H9 (cell line): ENCODE results near the gene TFAP2D. TPM values are rescaled to one million over a fixed set of nuclear protein-coding genes. Genes with fewer than 3 reads are reported as not detected.

Source experiments
- DNase-seq: peaks from one replicate; pipeline ENCODE4 v3.0.0-alpha.2; 2017
- H2AFZ ChIP-seq: one replicate; pipeline ENCODE4 v1.6.1; 2013; ENCODE audit warnings: mild to moderate bottlenecking, low read length, control low read depth, moderate library complexity
- H2AK5ac ChIP-seq: 2 replicates; pipeline ENCODE4 v1.6.1; 2013; ENCODE audit warnings: low read length, control low read depth, mixed read lengths; ENCODE audit not compliant: insufficient read length
- H2BK120ac ChIP-seq: one replicate; pipeline ENCODE4 v1.6.1; 2013; ENCODE audit warnings: low read depth, mild to moderate bottlenecking, low read length, control low read depth, inconsistent platforms; ENCODE audit not compliant: poor library complexity, severe bottlenecking
- H2BK12ac ChIP-seq: 2 replicates; pipeline ENCODE4 v1.6.1; 2013; ENCODE audit warnings: low read length, control low read depth, mixed read lengths, low read depth; ENCODE audit not compliant: insufficient read length
- H2BK15ac ChIP-seq: 2 replicates; pipeline ENCODE4 v1.6.1; 2013; ENCODE audit warnings: low read depth, low read length, control low read depth
- H2BK20ac ChIP-seq: one replicate; pipeline ENCODE4 v1.6.1; 2013; ENCODE audit warnings: low read depth, mild to moderate bottlenecking, low read length, control low read depth, inconsistent platforms; ENCODE audit not compliant: poor library complexity, severe bottlenecking
- H2BK5ac ChIP-seq: 2 replicates; pipeline ENCODE4 v1.6.1; 2013; ENCODE audit warnings: low read length, control low read depth, mixed read lengths; ENCODE audit not compliant: insufficient read length
- H3K14ac ChIP-seq: 2 replicates; pipeline ENCODE4 v1.6.1; 2013; ENCODE audit warnings: low read length, control low read depth; ENCODE audit not compliant: insufficient read depth
- H3K18ac ChIP-seq: 2 replicates; pipeline ENCODE4 v1.6.1; 2013; ENCODE audit warnings: low read depth, mild to moderate bottlenecking, mixed read lengths, low read length, control low read depth; ENCODE audit not compliant: insufficient read length
- H3K23ac ChIP-seq: 2 replicates; pipeline ENCODE4 v1.6.1; 2013; ENCODE audit warnings: low read length, control low read depth, mixed read lengths, low read depth; ENCODE audit not compliant: insufficient read length
- H3K23me2 ChIP-seq: 2 replicates; pipeline ENCODE4 v1.6.1; 2013; ENCODE audit warnings: low read depth, mild to moderate bottlenecking, mixed read lengths, low read length, control low read depth; ENCODE audit not compliant: insufficient read length, poor library complexity, severe bottlenecking
- H3K27ac ChIP-seq: 2 replicates; pipeline ENCODE4 v1.5.1; 2013; ENCODE audit warnings: low read length, control low read depth, mixed read lengths, low read depth; ENCODE audit not compliant: insufficient read length
- H3K27me3 ChIP-seq: 2 replicates; pipeline ENCODE4 v1.6.1; 2013; ENCODE audit warnings: low read length, control low read depth, inconsistent platforms; ENCODE audit not compliant: insufficient read depth
- H3K4ac ChIP-seq: 2 replicates; pipeline ENCODE4 v1.6.1; 2013; ENCODE audit warnings: low read depth, mild to moderate bottlenecking, control low read depth, inconsistent platforms, low read length, moderate library complexity
- H3K4me1 ChIP-seq: 2 replicates; pipeline ENCODE4 v1.6.1; 2013; ENCODE audit warnings: low read length, control low read depth, inconsistent platforms; ENCODE audit not compliant: insufficient read depth
- H3K4me2 ChIP-seq: 2 replicates; pipeline ENCODE4 v1.6.1; 2013; ENCODE audit warnings: low read length, control low read depth, mixed read lengths; ENCODE audit not compliant: insufficient read length, insufficient read depth
- H3K56ac ChIP-seq: 2 replicates; pipeline ENCODE4 v1.6.1; 2013; ENCODE audit warnings: low read depth, mild to moderate bottlenecking, mixed read lengths, low read length, control low read depth; ENCODE audit not compliant: insufficient read length
- H3K79me1 ChIP-seq: 2 replicates; pipeline ENCODE4 v1.6.1; 2013; ENCODE audit warnings: low read depth, mild to moderate bottlenecking, moderate library complexity, low read length, control low read depth, inconsistent platforms; ENCODE audit not compliant: insufficient read depth, poor library complexity, severe bottlenecking
- H3K79me2 ChIP-seq: 2 replicates; pipeline ENCODE4 v1.6.1; 2013; ENCODE audit warnings: low read length, control low read depth, inconsistent platforms; ENCODE audit not compliant: insufficient read depth
- H3K9ac ChIP-seq: 2 replicates; pipeline ENCODE4 v1.6.1; 2013; ENCODE audit warnings: low read length, control low read depth, mixed read lengths; ENCODE audit not compliant: insufficient read length; ENCODE audit errors: extremely low read depth
- H3K9me3 ChIP-seq: one replicate; pipeline ENCODE4 v1.6.1; 2013; ENCODE audit warnings: low read depth, low read length, inconsistent platforms; ENCODE audit not compliant: control insufficient read depth
- H3T11ph ChIP-seq: one replicate; pipeline ENCODE4 v1.6.1; 2013; ENCODE audit warnings: mild to moderate bottlenecking, low read length, control low read depth, inconsistent platforms
- H4K20me1 ChIP-seq: one replicate; pipeline ENCODE4 v1.6.1; 2013; ENCODE audit not compliant: control insufficient read depth, insufficient read length, insufficient read depth
- H4K5ac ChIP-seq: 2 replicates; pipeline ENCODE4 v1.6.1; 2013; ENCODE audit warnings: low read depth, mild to moderate bottlenecking, mixed read lengths, low read length, control low read depth; ENCODE audit not compliant: insufficient read length
- H4K8ac ChIP-seq: replicated peaks from 2 replicates; pipeline ENCODE4 v1.6.1; 2013; ENCODE audit warnings: low read length, control low read depth, mixed read lengths, low read depth; ENCODE audit not compliant: insufficient read length
- H4K91ac ChIP-seq: 2 replicates; pipeline ENCODE4 v1.6.1; 2013; ENCODE audit warnings: low read depth, mild to moderate bottlenecking, moderate library complexity, mixed read lengths, low read length, control low read depth; ENCODE audit not compliant: insufficient read length
- H3K27ac Mint-ChIP-seq, 3 experiments: 2 replicates in 2 of 3; 3 replicates in 1 of 3; pipeline ENCODE4 v1.8.0; 2020 to 2021; ENCODE audit warnings: mixed read lengths in 3 of 3, mild to moderate bottlenecking in 1 of 3, moderate library complexity in 1 of 3
- H3K27me3 Mint-ChIP-seq: 2 replicates; pipeline ENCODE4 v1.8.0; 2021; ENCODE audit warnings: low read depth, mild to moderate bottlenecking, moderate library complexity, mixed read lengths
- H3K36me3 Mint-ChIP-seq, 3 experiments: 2 replicates in 2 of 3; 3 replicates in 1 of 3; pipeline ENCODE4 v1.8.0; 2020 to 2021; ENCODE audit warnings: low read depth in 3 of 3, mixed read lengths in 3 of 3; ENCODE audit not compliant: insufficient read depth in 1 of 3
- H3K4me1 Mint-ChIP-seq, 2 experiments: 2 replicates each; pipeline ENCODE4 v1.8.0; 2020; ENCODE audit warnings: mixed read lengths in 2 of 2
- H3K4me3 Mint-ChIP-seq, 2 experiments: 2 replicates in 1 of 2; 3 replicates in 1 of 2; pipeline ENCODE4 v1.8.0; 2020 to 2021; ENCODE audit warnings: mild to moderate bottlenecking in 2 of 2, mixed read lengths in 2 of 2, moderate library complexity in 1 of 2
- H3K9me3 Mint-ChIP-seq, 2 experiments: 2 replicates in 1 of 2; 3 replicates in 1 of 2; pipeline ENCODE4 v1.8.0; 2020; ENCODE audit warnings: mild to moderate bottlenecking in 2 of 2, mixed read lengths in 2 of 2, moderate library complexity in 1 of 2
- CTCF ChIP-seq: fragments of 200-600 bp; sonication (generic); conservative IDR thresholded peaks from 3 replicates; pipeline ENCODE4 v1.8.0; 2021; ENCODE audit warnings: antibody characterized with exemption, mild to moderate bottlenecking
- WGBS: extraction: QIAGEN DNeasy Blood & Tissue Kit; methylation state at CpG from one replicate; pipeline ENCODE4 v1.1.7; 2013; ENCODE audit warnings: missing lambda C conversion rate, low lambda C conversion rate, mixed read lengths; ENCODE audit not compliant: insufficient read length; ENCODE audit errors: extremely low coverage; 5-methylcytosine and 5-hydroxymethylcytosine counted together
- total RNA-seq: library from RNA; stranded (reverse); gene quantifications from 2 replicates; pipeline ENCODE4 v1.2.1, GENCODE V29; 2021

Gene TFAP2D
- total RNA-seq, 1 experiment from 2014 or later: not detected

GRCh38 chr6:50689210-50689609, 24.1 kb upstream of the TFAP2D start:
- Histone ChIP-seq H3K79me2 (no peaks in the 10 kb centered on the region), H2AFZ (no peak overlapping the region), H3K18ac (no peak overlapping the region), H3K14ac (no peak overlapping the region), H3T11ph (no peak overlapping the region), H4K91ac (no peak overlapping the region), H2BK15ac (no peak overlapping the region), H3K23me2 (no peaks in the 10 kb centered on the region), H2BK120ac (no peak overlapping the region), H4K5ac (no peak overlapping the region), H3K9ac (no peak overlapping the region), H3K56ac (no peak overlapping the region), H3K79me1 (no peaks in the 10 kb centered on the region), H4K20me1 (no peaks in the 10 kb centered on the region), H3K27ac (no peak overlapping the region), H3K4ac (no peak overlapping the region), H3K23ac (no peak overlapping the region), H2AK5ac (no peak overlapping the region), H2BK12ac (no peak overlapping the region), H2BK5ac (no peak overlapping the region), H2BK20ac (no peak overlapping the region), H3K4me1 (no peaks in the 10 kb centered on the region; the same call in 1 of the 2 replicates), H3K27me3 (no peaks in the 10 kb centered on the region), H3K4me2 (no peak overlapping the region), H4K8ac (no peak overlapping the region), H3K9me3 (no peaks in the 10 kb centered on the region)
- Mint-ChIP-seq H3K27me3 (peaks cover 16% of the 10 kb centered on the region), H3K27ac (no peak overlapping the region), H3K4me3 (no peak overlapping the region), H3K9me3 (no peaks in the 10 kb centered on the region), H3K36me3 (no peaks in the 10 kb centered on the region; a peak in 1 of 7 replicates), H3K4me1 (peaks cover 4 to 5% of the 10 kb centered on the region in 2 experiments; a peak in 3 of 4 replicates)
- WGBS: no CpG with 5 or more reads among the region's 3 CpGs
- TF ChIP-seq CTCF: no peak
- DNase-seq: no peak
